ENCODE data around the gene CDAN1. TPM values are rescaled to one million over a fixed set of nuclear protein-coding genes. Genes with fewer than 3 reads are reported as not detected.
A peak's percentile ranks its signal among the peaks of the same experiment; 100 is the strongest.

The CDAN1 gene
- total and polyA plus RNA-seq, 10 of the 15 experiments (the other 5 are each of a cell fraction or from before 2014, with no cell fraction given), result 0.56 to 14.2 (median 6.7) TPM

GRCh38 chr15:42704492-42704926 is 32.4 kb downstream of the CDAN1 start:
- Histone ChIP-seq H3K4me2 (ENCODE audit: control insufficient read depth, insufficient read depth) (no peak overlapping the region), H4K20me1 (ENCODE audit: control insufficient read depth, insufficient read depth) (no peaks in the 10 kb centered on the region), H3K36me3 (ENCODE audit: control insufficient read depth in 2 of 2, insufficient read depth in 2 of 2, low read length in 1 of 2) (no peaks in the 10 kb centered on the region; a peak in 1 of 4 replicates), H3K27me3 (replicated peaks in 1 of 2; ENCODE audit: control insufficient read depth in 2 of 2, insufficient read depth in 2 of 2, low read length in 1 of 2) (no peaks in the 10 kb centered on the region), H3K9me3 (replicated peaks; ENCODE audit: control insufficient read depth, insufficient read depth, low read length) (no peaks in the 10 kb centered on the region), H3K79me2 (ENCODE audit: control insufficient read depth, insufficient read depth, low read length) (no peaks in the 10 kb centered on the region), H3K4me1 (ENCODE audit: control insufficient read depth, insufficient read depth, low read length) (no peaks in the 10 kb centered on the region), H2AFZ (ENCODE audit: control insufficient read depth, low read depth, low read length) (peak overlapping the region; percentile 65; the same call in 1 of the 2 replicates), H3K9ac (ENCODE audit: control insufficient read depth, insufficient read depth, low read length) (no peak overlapping the region), H3K4me3 (no peak overlapping the region), H3K27ac (ENCODE audit: control insufficient read depth, insufficient read depth) (no peak overlapping the region)
- SMC1A ChIA-PET (ENCODE audit: uncharacterized antibody, unreplicated experiment), result interaction anchor here (0.5 to 2.0 kb wide), 4 partner anchors 186 to 581 kb away, joined by 3 to 11 read pairs (median 4); no protein-coding TSS in a partner anchor
- 22% methylated on average over 4 of the region's 4 CpGs for WGBS (ENCODE audit: insufficient coverage, insufficient replicate concordance, low lambda C conversion rate, missing lambda C conversion rate)
- BruUV-seq (replicated peaks), result no TSS peak
- FAIRE-seq (peak; percentile 69), ATAC-seq (peak; percentile 100), DNase-seq (ENCODE audit: low read depth, low spot score) (peak; percentile 24)
- intact Hi-C loops (cut with micrococcal nuclease; ENCODE audit: unreplicated experiment), result loop anchor here (1.0 to 2.0 kb wide), 4 partner anchors 214 to 581 kb away; no protein-coding TSS in a partner anchor
- in situ Hi-C loops (cut with MboI), result loop anchor here (10.0 kb wide), 1 partner anchor 220 kb away; the partner anchor contains the start of gene TTBK2
- RAD21 ChIA-PET (ENCODE audit: unreplicated experiment), result interaction anchor here (3.2 to 3.3 kb wide), 2 partner anchors 217 to 222 kb away, joined by 8 to 22 read pairs; no protein-coding TSS in a partner anchor
- POLR2A ChIA-PET, result no interaction called here
- CTCF ChIA-PET, result interaction anchor here (0.9 to 4.8 kb wide), 6 partner anchors 9 to 499 kb away, joined by 3 to 75 read pairs (median 8); no protein-coding TSS in a partner anchor
- no peak for TF ChIP-seq NR2C1 (IDR thresholded peaks at IDR 0.05)
- no peak for TF ChIP-seq KLF5 (IDR thresholded peaks at IDR 0.05; ENCODE audit: partially characterized antibody)
- no peak for TF ChIP-seq FOXK2 (IDR thresholded peaks at IDR 0.05)
- no peak for TF ChIP-seq MXI1 (IDR thresholded peaks at IDR 0.05; ENCODE audit: low read depth, low read length)
- TF ChIP-seq IRF4 (IDR thresholded peaks at IDR 0.05; ENCODE audit: low read depth, low read length), result 0 out of 2 replicates have a peak, but pooled peaks have one; percentile 17
- TF ChIP-seq POLR2AphosphoS2 (IDR thresholded peaks at IDR 0.05; ENCODE audit: low read depth, low read length), result no peak
- no peak for TF ChIP-seq NFIC (IDR thresholded peaks at IDR 0.05; ENCODE audit: low read depth, low read length)
- TF ChIP-seq CTCF (IDR thresholded peaks at IDR 0.05 in 2 of 3, conservative IDR thresholded peaks at IDR 0.05 in 1 of 3; ENCODE audit: control insufficient read depth in 2 of 3, extremely low read depth in 1 of 3, insufficient read depth in 1 of 3, low read depth in 3 of 3, low read length in 3 of 3), result peak; percentile 87 to 89 (median 89)
- TF ChIP-seq PAX8 (IDR thresholded peaks at IDR 0.05), result no peak
- TF ChIP-seq PML (IDR thresholded peaks at IDR 0.05; ENCODE audit: low read length), result no peak
- TF ChIP-seq TCF3 (IDR thresholded peaks at IDR 0.05; ENCODE audit: borderline replicate concordance, insufficient read depth, low read depth, low read length), result no peak
- no peak for TF ChIP-seq CBX3 (IDR thresholded peaks at IDR 0.05; ENCODE audit: borderline replicate concordance, low read depth)
- no peak for TF ChIP-seq MYB (IDR thresholded peaks at IDR 0.05; ENCODE audit: borderline replicate concordance, low read depth, low read length)
- no peak for TF ChIP-seq ZBTB40 (IDR thresholded peaks at IDR 0.05; ENCODE audit: borderline replicate concordance)
- TF ChIP-seq SUPT20H (IDR thresholded peaks at IDR 0.05; ENCODE audit: borderline replicate concordance, control insufficient read depth, low read depth, low read length), result no peak
- no peak for TF ChIP-seq MLLT1 (IDR thresholded peaks at IDR 0.05)

Data from GM12878 (cell line).